ENCODE measurements around the gene CALML4.
"Not testable (repeated sequence)": the region's sequence is repeated elsewhere in the genome, so short reads cannot be mapped to it uniquely, and the experiment has no call there.

Gene CALML4

GRCh38 chr15:68204776-68205557 lies at the start of gene CALML4:
TSS of gene CALML4 (minus strand) at chr15:68205332. CDS start at chr15:68205247, 85 bp downstream.
- DNase-seq, result peak; percentile 14

GRCh38 chr15:68252925-68253534 lies 47.9 kb upstream of the CALML4 start:
- peak; percentile 73 for DNase-seq

GRCh38 chr15:68249058-68249713 lies 44.1 kb upstream of the CALML4 start:
- peak; percentile 71 for DNase-seq

- DNase-seq, result no peak
Measured at GRCh38 chr15:68244235-68244634, 39.1 kb upstream of the CALML4 start.

GRCh38 chr15:68241088-68241935 lies 36.2 kb upstream of the CALML4 start:
- DNase-seq, result no peak

- DNase-seq, result no peak
Measured at GRCh38 chr15:68239025-68239424, 33.9 kb upstream of the CALML4 start.

- DNase-seq, result no peak
Measured at GRCh38 chr15:68235022-68235421, 29.9 kb upstream of the CALML4 start.

- not testable (repeated sequence) for DNase-seq
Measured at GRCh38 chr15:68234520-68234919, 29.4 kb upstream of the CALML4 start.

GRCh38 chr15:68234060-68234459 lies 28.9 kb upstream of the CALML4 start:
- DNase-seq, result no peak

GRCh38 chr15:68232937-68233336 lies 27.8 kb upstream of the CALML4 start:
- DNase-seq, result peak; percentile 92

GRCh38 chr15:68232449-68232848 lies 27.3 kb upstream of the CALML4 start:
- peak; percentile 80 for DNase-seq

GRCh38 chr15:68231102-68231818 lies 26.1 kb upstream of the CALML4 start:
- DNase-seq, result no peak

- peak; percentile 37 for DNase-seq
Measured at GRCh38 chr15:68230157-68231100, 25.3 kb upstream of the CALML4 start.

GRCh38 chr15:68229386-68230156 lies 24.4 kb upstream of the CALML4 start, which contains the start of gene CLN6:
TSS of gene CLN6 (minus strand) at chr15:68229728. CDS start at chr15:68229584, 144 bp downstream.
- DNase-seq, result peak; percentile 77

GRCh38 chr15:68228971-68229385 lies 23.8 kb upstream of the CALML4 start:
- no peak for DNase-seq

- peak; percentile 63 for DNase-seq
Measured at GRCh38 chr15:68228143-68228970, 23.2 kb upstream of the CALML4 start.

- no peak for DNase-seq
Measured at GRCh38 chr15:68227643-68228142, 22.6 kb upstream of the CALML4 start.

- DNase-seq, result not testable (repeated sequence)
Measured at GRCh38 chr15:68225442-68225841, 20.3 kb upstream of the CALML4 start.
